K562 (cell line): ENCODE results near the gene IL36RN. TPM values are rescaled to one million over a fixed set of nuclear protein-coding genes. Genes with fewer than 3 reads are reported as not detected.

ENCODE experiments used
- ATAC-seq: fragments of 200-7000 bp; cut with Tn5 transposase; 3 replicates; pipeline ENCODE4 v1.9.1; 2020; ENCODE audit warnings: moderate library complexity
- BruUV-seq: library from RNA; stranded (reverse); fragments of 400-500 nt; replicated peaks from 2 replicates; lab custom pipeline; 2021; lab: Mats Ljungman, UMichigan
- CTCF ChIA-PET: fragments of 300-600 bp; formaldehyde crosslinking; extraction: SDS; loops from one replicate; lab custom pipeline; 2021; ENCODE audit warnings: low intra/inter-chr PET ratio; lab: Yijun Ruan, JAX
- POLR2A ChIA-PET: fragments of 300-600, 350-650 bp; sonication (Branson Sonifier 250); formaldehyde crosslinking; extraction: SDS; loops from one replicate; lab custom pipeline; 2021; ENCODE audit warnings: antibody characterized with exemption, inconsistent platforms; lab: Yijun Ruan, JAX
- DNase-seq, 4 experiments: peaks; one replicate each; pipeline versions ENCODE4 v3.0.0 to v3.0.0-alpha.2; 2011 to 2018; ENCODE audit warnings: low spot score in 3 of 4, mixed read lengths in 3 of 4; ENCODE audit errors: extremely low read depth in 1 of 4
- FAIRE-seq: peaks from 2 replicates; lab custom pipeline; 2011; peaks lifted over from hg19 to GRCh38; lab: Jason Lieb, UNC
- H2AFZ ChIP-seq: 2 replicates; pipeline ENCODE4 v1.6.0; 2011; ENCODE audit warnings: low read depth, low read length, control low read depth, inconsistent platforms
- H3K27ac ChIP-seq: fragments of 200-600 bp; 3 replicates; pipeline ENCODE4 v1.8.0; 2011; ENCODE audit warnings: low read depth, mild to moderate bottlenecking, control low read depth, inconsistent platforms, low read length, moderate library complexity, mixed read lengths; ENCODE audit errors: extremely low read depth
- H3K27me3 ChIP-seq, 2 experiments: fragments of 300-600 bp in 1 of 2; 2 replicates in 1 of 2; 3 replicates in 1 of 2; pipeline versions ENCODE4 v1.6.0 to v1.8.0; 2011; ENCODE audit warnings: inconsistent platforms in 2 of 2, low read length in 2 of 2, mild to moderate bottlenecking in 1 of 2, mixed read lengths in 1 of 2, moderate library complexity in 1 of 2; ENCODE audit not compliant: control insufficient read depth in 2 of 2, insufficient read depth in 2 of 2
- H3K36me3 ChIP-seq: fragments of 300-600 bp; 3 replicates; pipeline ENCODE4 v1.8.0; 2011; ENCODE audit warnings: mild to moderate bottlenecking, low read length, inconsistent platforms; ENCODE audit not compliant: control insufficient read depth, insufficient read depth
- H3K4me1 ChIP-seq, 2 experiments: fragments of 200-600 bp in 1 of 2; replicated peaks in 1 of 2; 2 replicates in 1 of 2; 3 replicates in 1 of 2; pipeline versions ENCODE4 v1.5.1 to v1.8.0; 2011; ENCODE audit warnings: inconsistent platforms in 2 of 2, low read length in 2 of 2, mild to moderate bottlenecking in 1 of 2, mixed read lengths in 1 of 2, moderate library complexity in 1 of 2; ENCODE audit not compliant: control insufficient read depth in 2 of 2, insufficient read depth in 2 of 2
- H3K4me2 ChIP-seq: 2 replicates; pipeline ENCODE4 v1.6.1; 2011; ENCODE audit warnings: low read length, control low read depth, inconsistent platforms, mixed read lengths; ENCODE audit not compliant: insufficient read depth
- H3K4me3 ChIP-seq: fragments of 200-600 bp; sonication (generic), shearing (Covaris generic); 2 replicates; pipeline ENCODE4 v1.5.1; 2016; ENCODE audit warnings: control low read depth, inconsistent platforms
- H3K79me2 ChIP-seq: fragments of 200-600 bp; 3 replicates; pipeline ENCODE4 v1.8.0; 2011; ENCODE audit warnings: low read length, inconsistent platforms; ENCODE audit not compliant: control insufficient read depth, insufficient read depth
- H3K9ac ChIP-seq, 2 experiments: 2 replicates each; pipeline versions ENCODE4 v1.6.0 to v1.6.1; 2011; ENCODE audit warnings: low read depth in 2 of 2, low read length in 2 of 2, control low read depth in 1 of 2, inconsistent platforms in 1 of 2, mild to moderate bottlenecking in 1 of 2, mixed read lengths in 1 of 2; ENCODE audit not compliant: insufficient read depth in 1 of 2
- H3K9me1 ChIP-seq: one replicate; pipeline ENCODE4 v1.6.0; 2011; ENCODE audit warnings: inconsistent platforms, mild to moderate bottlenecking, low read length, moderate library complexity; ENCODE audit not compliant: control insufficient read depth, insufficient read depth
- H3K9me3 ChIP-seq: replicated peaks from 2 replicates; pipeline ENCODE4 v1.5.1; 2011; ENCODE audit warnings: low read depth, low read length, inconsistent platforms; ENCODE audit not compliant: control insufficient read depth, insufficient read depth
- H4K20me1 ChIP-seq: replicated peaks from 2 replicates; pipeline ENCODE4 v1.6.1; 2011; ENCODE audit warnings: low read length, inconsistent platforms, mixed read lengths; ENCODE audit not compliant: control insufficient read depth, insufficient read depth
- ARNT ChIP-seq, 2 experiments: fragments of 450-650 bp; IDR thresholded peaks; 2 replicates each; pipeline ENCODE4 v1.6.1; 2016; ENCODE audit warnings: mild to moderate bottlenecking in 1 of 2
- CTCF ChIP-seq, 3 experiments: IDR thresholded peaks in 2 of 3; conservative IDR thresholded peaks in 1 of 3; 2 replicates each; pipeline ENCODE4 v1.5.1; 2011 to 2012; ENCODE audit warnings: low read length in 3 of 3, mild to moderate bottlenecking in 3 of 3, control low read depth in 2 of 3, improper control_type of control experiment in 1 of 3, inconsistent platforms in 1 of 3, low read depth in 1 of 3, mixed read lengths in 1 of 3, moderate library complexity in 1 of 3; ENCODE audit not compliant: insufficient read depth in 2 of 3
- FOSL1 ChIP-seq: fragments of 200-800 bp; sonication (Bioruptor generic); conservative IDR thresholded peaks from 2 replicates; pipeline ENCODE4 v1.6.1; 2016; ENCODE audit warnings: missing genetic modification characterization, missing compliant biosample characterization
- HSF4 ChIP-seq: fragments of 250-450 bp; sonication (Bioruptor Pico); IDR thresholded peaks from 2 replicates; pipeline ENCODE4 v2.1.2; 2022; ENCODE audit warnings: mild to moderate bottlenecking, moderate library complexity, borderline replicate concordance
- JUNB ChIP-seq: fragments of 450-650 bp; formaldehyde crosslinking; conservative IDR thresholded peaks from 2 replicates; pipeline ENCODE4 v1.4.0; 2020; ENCODE audit warnings: mild to moderate bottlenecking
- MIER1 ChIP-seq: fragments of 450-650 bp; IDR thresholded peaks from 2 replicates; pipeline ENCODE4 v1.6.1; 2016; ENCODE audit warnings: antibody characterized with exemption, mild to moderate bottlenecking, low read depth
- NFE2L1 ChIP-seq: fragments of 450-650 bp; IDR thresholded peaks from 2 replicates; pipeline ENCODE4 v1.6.1; 2016; ENCODE audit warnings: missing genetic modification characterization, low read depth, mild to moderate bottlenecking, missing compliant biosample characterization, moderate library complexity, borderline replicate concordance
- NFIX ChIP-seq: fragments of 250-450 bp; sonication (Bioruptor Pico); IDR thresholded peaks from 2 replicates; pipeline ENCODE4 v1.4.0; 2020; ENCODE audit warnings: low read depth, mild to moderate bottlenecking, moderate library complexity
- RAD21 ChIP-seq, 2 experiments: fragments of 250-450 bp in 1 of 2; fragments of 450-650 bp in 1 of 2; sonication (Bioruptor Pico) in 1 of 2; formaldehyde crosslinking in 1 of 2; IDR thresholded peaks in 1 of 2; conservative IDR thresholded peaks in 1 of 2; 2 replicates each; pipeline versions ENCODE4 v1.4.0 to v1.8.0; 2020 to 2022; ENCODE audit warnings: mild to moderate bottlenecking in 2 of 2, moderate library complexity in 1 of 2
- SMARCE1 ChIP-seq: fragments of 450-650 bp; IDR thresholded peaks from 2 replicates; pipeline ENCODE4 v1.7.1; 2016; ENCODE audit warnings: mild to moderate bottlenecking
- SP1 ChIP-seq: sonication (generic); formaldehyde crosslinking; IDR thresholded peaks from 2 replicates; pipeline ENCODE4 v1.8.1; 2022; ENCODE audit warnings: mild to moderate bottlenecking, missing genetic modification reagents
- ZNF121 ChIP-seq: sonication (generic); formaldehyde crosslinking; conservative IDR thresholded peaks from 2 replicates; pipeline ENCODE4 v1.8.0; 2022; ENCODE audit warnings: missing genetic modification reagents
- WGBS: fragments of 100-300 bp; shearing (Covaris generic); methylation state at CpG from one replicate; pipeline ENCODE4 v1.1.6; 2016; ENCODE audit warnings: low coverage, mixed read lengths; ENCODE audit not compliant: insufficient coverage; ENCODE audit errors: missing lambda C conversion rate; 5-methylcytosine and 5-hydroxymethylcytosine counted together
- in situ Hi-C: fragments of 300-500 bp; cut with MboI; formaldehyde crosslinking; loops from 4 replicates; pipeline ENCODE4 v1.15.0; 2018; ENCODE audit warnings: inconsistent platforms, mixed read lengths
- intact Hi-C: fragments of 100-400 bp; cut with micrococcal nuclease; formaldehyde crosslinking; loops from 2 replicates; pipeline ENCODE4 v1.14.2; 2022
- polyA plus RNA-seq, 8 experiments: library from polyadenylated mRNA; depleted of rRNA in 4 of 8; stranded (reverse) in 5 of 8; unstranded in 3 of 8; fragments of >200 nt; fragmentation: Nextera tagmentation in 2 of 8; fragmentation: Illumina TruSeq in 1 of 8; extraction: Ambion mirVana in 2 of 8; extraction: Trizol in 1 of 8; gene quantifications; 2 replicates each; pipeline versions ENCODE4 v1.2.1 to v1.2.3, GENCODE V29; 2011 to 2014; ENCODE audit warnings: inconsistent platforms in 1 of 8, missing spikeins in 1 of 8
- total RNA-seq, 7 experiments: library from RNA; depleted of rRNA in 6 of 7; stranded (reverse); fragments of >200 nt in 6 of 7; fragmentation: Illumina TruSeq in 2 of 7; extraction: Trizol in 2 of 7; gene quantifications; 2 replicates each; pipeline versions ENCODE4 v1.2.1 to v1.2.3, GENCODE V29; 2011 to 2021; ENCODE audit warnings: low replicate concordance in 1 of 7
- TF ChIP-seq, protein P1 (sequence below): fragments of 450-650 bp; IDR thresholded peaks from 2 replicates; pipeline ENCODE4 v1.6.1; 2017; ENCODE audit warnings: mild to moderate bottlenecking, moderate library complexity
- TF ChIP-seq, protein P2 (sequence below): fragments of 450-650 bp; IDR thresholded peaks from 2 replicates; pipeline ENCODE4 v1.7.1; 2018; ENCODE audit warnings: mild to moderate bottlenecking, low read depth; ENCODE audit not compliant: partially characterized antibody
- TF ChIP-seq, protein P3 (sequence below): sonication (generic); formaldehyde crosslinking; IDR thresholded peaks from 2 replicates; pipeline ENCODE4 v1.8.1; 2023; ENCODE audit warnings: mild to moderate bottlenecking, missing genetic modification reagents

IL36RN gene
- total and polyA plus RNA-seq, 9 of the 15 experiments (the other 6 are each of a cell fraction or from before 2014, with no cell fraction given) = not detected

DNA sequence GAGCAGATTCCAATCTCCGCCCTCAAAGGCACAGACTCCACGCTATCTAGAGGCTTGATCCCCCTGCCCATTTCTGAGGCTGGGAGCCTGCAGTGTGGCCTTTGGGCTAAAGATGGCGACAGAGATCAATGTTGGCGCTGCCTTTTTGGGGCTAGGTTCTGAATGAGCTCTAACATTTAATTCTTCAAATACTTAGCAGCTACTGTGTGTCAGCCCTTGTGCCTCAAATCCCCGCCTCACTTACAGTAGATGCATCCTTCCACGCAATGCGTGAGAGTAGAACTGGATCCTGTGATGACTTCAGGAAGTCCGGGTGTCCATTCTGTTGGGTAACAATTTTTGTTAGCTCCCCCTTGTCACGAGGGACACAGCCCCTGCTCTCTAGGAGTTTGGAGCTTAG is 21.1 kb downstream of the IL36RN start:
- H3K4me3 ChIP-seq = no peak overlapping the region
- no peak overlapping the region for H2AFZ ChIP-seq
- H3K27ac ChIP-seq = no peak overlapping the region
- DNase-seq (peak; percentile 60 to 64 (median 62)), ATAC-seq (peak; percentile 97), FAIRE-seq (peak; percentile 97)
- ChIA-PET CTCF (interaction anchor here (0.7 to 2.4 kb wide), 6 partner anchors 12 to 310 kb away, joined by 3 to 6 read pairs (median 4); no protein-coding TSS in a partner anchor), POLR2A (interaction anchor here (0.7 to 1.8 kb wide), 6 partner anchors 9 to 302 kb away, joined by 3 to 11 read pairs (median 3); partner anchors contain the start of genes IL1F10 and IL36RN)
- H3K27me3 ChIP-seq = peaks cover 2 to 14% of the 10 kb centered on the region in 2 experiments; a peak in 4 of 5 replicates
- no peaks in the 10 kb centered on the region for H3K4me1 ChIP-seq
- in situ Hi-C loops = no loop called here
- no peaks in the 10 kb centered on the region; the same call in 1 of the 2 replicates for H4K20me1 ChIP-seq
- H3K4me2 ChIP-seq = no peak overlapping the region
- H3K9ac ChIP-seq = no peak overlapping the region
- intact Hi-C loops = loop anchor here (1.0 to 10.0 kb wide), 5 partner anchors 57 to 312 kb away; no protein-coding TSS in a partner anchor
- H3K9me1 ChIP-seq = no peaks in the 10 kb centered on the region
- H3K79me2 ChIP-seq = no peaks in the 10 kb centered on the region
- no peaks in the 10 kb centered on the region for H3K36me3 ChIP-seq
- WGBS = 3% methylated on average over 9 of the region's 9 CpGs
- BruUV-seq = no TSS peak
- no peaks in the 10 kb centered on the region for H3K9me3 ChIP-seq
- TF ChIP-seq FOSL1 (tag) (no peak), ZNF121 (no peak), JUNB (CRISPR knock-in tag) (no peak), NFIX (CRISPR knock-in tag) (no peak), CTCF (IDR thresholded peaks at IDR 0.05 in 2 of 3, conservative IDR thresholded peaks at IDR 0.05 in 1 of 3; ENCODE audit: insufficient read depth in 2 of 3, low read depth in 1 of 3, low read length in 3 of 3) (peak; percentile 93 to 96 (median 96)), SP1 (CRISPR knock-in tag) (no peak), MIER1 (no peak), NFE2L1 (tag) (no peak), ARNT (IDR thresholded peaks at IDR 0.05) (no peak), RAD21 (CRISPR knock-in tag; conservative IDR thresholded peaks at IDR 0.05 in 1 of 2, IDR thresholded peaks at IDR 0.05 in 1 of 2) (peak; percentile 88 to 90), SMARCE1 (no peak), HSF4 (CRISPR knock-in tag) (no peak)
- TF ChIP-seq, protein P1, sequence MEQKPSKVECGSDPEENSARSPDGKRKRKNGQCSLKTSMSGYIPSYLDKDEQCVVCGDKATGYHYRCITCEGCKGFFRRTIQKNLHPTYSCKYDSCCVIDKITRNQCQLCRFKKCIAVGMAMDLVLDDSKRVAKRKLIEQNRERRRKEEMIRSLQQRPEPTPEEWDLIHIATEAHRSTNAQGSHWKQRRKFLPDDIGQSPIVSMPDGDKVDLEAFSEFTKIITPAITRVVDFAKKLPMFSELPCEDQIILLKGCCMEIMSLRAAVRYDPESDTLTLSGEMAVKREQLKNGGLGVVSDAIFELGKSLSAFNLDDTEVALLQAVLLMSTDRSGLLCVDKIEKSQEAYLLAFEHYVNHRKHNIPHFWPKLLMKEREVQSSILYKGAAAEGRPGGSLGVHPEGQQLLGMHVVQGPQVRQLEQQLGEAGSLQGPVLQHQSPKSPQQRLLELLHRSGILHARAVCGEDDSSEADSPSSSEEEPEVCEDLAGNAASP = no peak
- TF ChIP-seq, protein P2, sequence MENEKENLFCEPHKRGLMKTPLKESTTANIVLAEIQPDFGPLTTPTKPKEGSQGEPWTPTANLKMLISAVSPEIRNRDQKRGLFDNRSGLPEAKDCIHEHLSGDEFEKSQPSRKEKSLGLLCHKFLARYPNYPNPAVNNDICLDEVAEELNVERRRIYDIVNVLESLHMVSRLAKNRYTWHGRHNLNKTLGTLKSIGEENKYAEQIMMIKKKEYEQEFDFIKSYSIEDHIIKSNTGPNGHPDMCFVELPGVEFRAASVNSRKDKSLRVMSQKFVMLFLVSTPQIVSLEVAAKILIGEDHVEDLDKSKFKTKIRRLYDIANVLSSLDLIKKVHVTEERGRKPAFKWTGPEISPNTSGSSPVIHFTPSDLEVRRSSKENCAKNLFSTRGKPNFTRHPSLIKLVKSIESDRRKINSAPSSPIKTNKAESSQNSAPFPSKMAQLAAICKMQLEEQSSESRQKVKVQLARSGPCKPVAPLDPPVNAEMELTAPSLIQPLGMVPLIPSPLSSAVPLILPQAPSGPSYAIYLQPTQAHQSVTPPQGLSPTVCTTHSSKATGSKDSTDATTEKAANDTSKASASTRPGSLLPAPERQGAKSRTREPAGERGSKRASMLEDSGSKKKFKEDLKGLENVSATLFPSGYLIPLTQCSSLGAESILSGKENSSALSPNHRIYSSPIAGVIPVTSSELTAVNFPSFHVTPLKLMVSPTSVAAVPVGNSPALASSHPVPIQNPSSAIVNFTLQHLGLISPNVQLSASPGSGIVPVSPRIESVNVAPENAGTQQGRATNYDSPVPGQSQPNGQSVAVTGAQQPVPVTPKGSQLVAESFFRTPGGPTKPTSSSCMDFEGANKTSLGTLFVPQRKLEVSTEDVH = no peak
- TF ChIP-seq, protein P3, sequence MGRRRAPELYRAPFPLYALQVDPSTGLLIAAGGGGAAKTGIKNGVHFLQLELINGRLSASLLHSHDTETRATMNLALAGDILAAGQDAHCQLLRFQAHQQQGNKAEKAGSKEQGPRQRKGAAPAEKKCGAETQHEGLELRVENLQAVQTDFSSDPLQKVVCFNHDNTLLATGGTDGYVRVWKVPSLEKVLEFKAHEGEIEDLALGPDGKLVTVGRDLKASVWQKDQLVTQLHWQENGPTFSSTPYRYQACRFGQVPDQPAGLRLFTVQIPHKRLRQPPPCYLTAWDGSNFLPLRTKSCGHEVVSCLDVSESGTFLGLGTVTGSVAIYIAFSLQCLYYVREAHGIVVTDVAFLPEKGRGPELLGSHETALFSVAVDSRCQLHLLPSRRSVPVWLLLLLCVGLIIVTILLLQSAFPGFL (CRISPR knock-in tag) = no peak; the same call in 1 of the 2 replicates
